HG03103 (cell line): ENCODE measurements around the gene HDAC9.

Experiments
- ATAC-seq: cut with Tn5 transposase; IDR thresholded peaks from one replicate; pipeline ENCODE4 v1.9.1; 2021; ENCODE audit warnings: low read depth; ENCODE audit not compliant: unreplicated experiment

HDAC9 gene

GRCh38 chr7:18577096-18577771 lies 81.7 kb downstream of the HDAC9 start:
- no peak for ATAC-seq

DNA sequence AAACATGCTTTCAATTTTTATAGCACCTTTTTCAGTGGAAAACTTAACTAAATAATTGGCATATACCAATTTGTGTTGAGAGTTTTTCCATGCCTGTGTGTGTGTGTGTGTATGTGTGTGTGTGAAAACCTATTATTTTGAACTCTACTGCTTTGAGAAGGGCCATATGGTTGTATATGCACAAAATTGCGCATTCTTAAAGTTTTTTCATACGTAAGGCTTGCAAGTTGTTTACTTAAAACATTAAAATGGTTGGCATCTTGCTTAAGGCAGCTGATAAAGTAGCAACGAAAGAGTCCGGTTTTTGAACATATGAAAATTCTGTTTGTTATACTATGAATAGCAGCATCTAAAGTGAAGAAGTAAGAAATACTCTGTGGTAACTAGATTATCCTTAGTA lies 84.1 kb downstream of the HDAC9 start:
- ATAC-seq = no peak

DNA sequence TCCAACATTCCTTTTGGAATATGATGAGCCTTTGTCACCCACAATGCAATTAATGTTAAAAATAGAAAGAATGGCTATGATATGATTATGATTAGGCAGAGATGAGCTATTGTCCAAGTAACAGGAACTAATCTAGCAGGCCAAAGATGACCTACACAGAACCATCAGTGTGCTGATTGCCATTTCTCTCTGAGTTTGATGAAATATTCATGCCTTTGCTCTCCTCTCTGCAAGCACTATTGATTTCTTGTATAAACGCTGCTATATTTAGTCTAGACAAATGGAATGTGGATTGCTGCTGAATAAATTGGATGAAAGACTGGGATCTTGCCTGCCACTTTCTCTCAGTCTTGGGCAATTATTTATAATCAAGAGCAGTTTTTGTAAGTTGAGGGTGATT lies 85.4 kb downstream of the HDAC9 start:
- ATAC-seq = no peak

GRCh38 chr7:18583305-18583704 lies 87.8 kb downstream of the HDAC9 start:
- ATAC-seq = no peak

DNA sequence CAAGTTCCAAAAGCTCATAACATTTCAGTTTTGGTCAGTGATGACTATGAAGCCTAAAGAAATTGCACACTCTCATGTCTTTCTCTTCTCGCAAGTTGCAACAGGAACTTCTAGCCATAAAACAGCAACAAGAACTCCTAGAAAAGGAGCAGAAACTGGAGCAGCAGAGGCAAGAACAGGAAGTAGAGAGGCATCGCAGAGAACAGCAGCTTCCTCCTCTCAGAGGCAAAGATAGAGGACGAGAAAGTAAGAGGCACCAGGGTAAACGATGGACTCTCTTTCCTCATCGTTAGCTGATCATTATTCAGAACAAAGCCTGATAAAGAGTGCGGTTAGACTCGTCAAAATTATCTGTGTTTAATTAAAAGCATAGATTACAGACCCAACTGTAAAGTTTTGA lies 94.7 kb downstream of the HDAC9 start:
- no peak for ATAC-seq

DNA sequence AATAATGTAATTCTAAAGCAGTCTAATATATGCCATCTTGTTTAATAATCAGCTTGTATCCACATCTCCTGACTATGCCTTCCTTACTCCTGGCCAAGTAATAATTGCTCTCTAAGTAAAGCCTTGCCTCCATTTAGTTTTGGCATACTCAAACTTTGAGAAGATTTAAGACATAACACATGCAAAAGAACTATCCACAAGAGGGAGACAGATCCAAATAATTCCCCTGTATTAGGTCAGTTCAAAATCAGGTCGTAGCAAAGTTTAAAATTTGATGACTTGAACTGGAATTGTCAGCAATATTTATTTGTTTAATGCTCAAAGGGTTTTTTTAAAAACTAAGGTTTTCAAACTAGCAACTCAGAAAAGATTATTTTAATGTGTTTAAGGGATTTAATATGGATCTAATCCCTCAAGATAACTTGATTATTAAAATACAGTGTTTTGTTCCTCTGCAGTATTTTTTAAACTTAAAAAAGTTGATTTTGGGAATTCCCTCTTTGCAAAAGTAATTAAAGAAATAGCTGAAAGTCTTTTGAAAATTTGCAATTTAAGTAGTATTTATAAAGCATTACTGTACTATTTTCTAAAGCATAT lies 95.3 kb downstream of the HDAC9 start:
- no peak for ATAC-seq

DNA sequence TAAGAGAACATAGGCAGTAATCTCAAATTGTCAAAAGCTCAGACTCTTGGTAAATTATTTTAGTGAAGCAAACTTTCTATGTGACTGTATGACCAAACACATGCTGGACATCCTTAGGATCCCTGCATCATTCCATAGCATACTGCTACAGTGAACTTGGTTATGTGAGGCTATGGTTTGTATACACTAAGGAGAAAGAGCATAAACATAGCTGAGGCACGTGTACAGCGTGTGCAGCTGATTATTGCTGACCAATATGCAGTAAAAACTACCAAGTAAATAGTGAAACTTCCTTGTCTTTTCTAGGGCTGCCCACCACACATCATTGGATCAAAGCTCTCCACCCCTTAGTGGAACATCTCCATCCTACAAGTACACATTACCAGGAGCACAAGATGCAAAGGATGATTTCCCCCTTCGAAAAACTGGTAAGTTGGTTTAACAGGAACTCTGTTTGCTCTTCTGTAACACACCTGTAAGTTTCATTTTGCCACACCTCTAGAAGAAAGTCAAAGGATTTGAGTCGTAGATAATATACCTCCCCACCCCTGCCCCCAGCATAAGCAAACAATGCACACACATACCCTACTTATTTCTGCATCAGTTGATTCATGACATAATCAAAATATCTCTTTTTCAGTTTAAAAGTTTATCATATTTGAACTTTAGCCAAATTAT lies 98.2 kb downstream of the HDAC9 start:
- no peak for ATAC-seq

- no peak for ATAC-seq
Observed at GRCh38 chr7:18597754-18598153, 102.2 kb downstream of the HDAC9 start.

- ATAC-seq = no peak
Observed at GRCh38 chr7:18607025-18607424, 111.5 kb downstream of the HDAC9 start.

GRCh38 chr7:18610331-18610948 lies 114.9 kb downstream of the HDAC9 start:
- ATAC-seq = no peak

DNA sequence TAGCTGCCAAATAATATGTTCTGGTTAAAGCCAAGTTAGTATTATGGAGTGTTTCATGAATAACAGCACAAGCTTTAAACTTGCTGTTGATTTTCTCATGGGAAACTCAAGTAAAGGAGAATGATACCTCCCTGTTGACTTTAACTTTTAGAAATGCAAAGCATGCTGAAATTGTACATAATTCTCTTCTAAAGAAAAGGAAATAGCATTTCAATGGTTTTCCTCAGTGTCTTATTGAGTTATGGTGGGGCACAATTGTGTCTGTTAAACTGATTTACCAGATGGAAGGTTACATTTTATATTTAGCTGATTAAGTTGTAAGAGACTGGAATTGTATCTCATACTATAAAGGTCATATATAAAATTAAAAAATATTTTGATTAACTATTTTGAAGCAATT lies 119.3 kb downstream of the HDAC9 start:
- no peak for ATAC-seq

GRCh38 chr7:18619311-18619710 lies 123.8 kb downstream of the HDAC9 start:
- no peak for ATAC-seq

DNA sequence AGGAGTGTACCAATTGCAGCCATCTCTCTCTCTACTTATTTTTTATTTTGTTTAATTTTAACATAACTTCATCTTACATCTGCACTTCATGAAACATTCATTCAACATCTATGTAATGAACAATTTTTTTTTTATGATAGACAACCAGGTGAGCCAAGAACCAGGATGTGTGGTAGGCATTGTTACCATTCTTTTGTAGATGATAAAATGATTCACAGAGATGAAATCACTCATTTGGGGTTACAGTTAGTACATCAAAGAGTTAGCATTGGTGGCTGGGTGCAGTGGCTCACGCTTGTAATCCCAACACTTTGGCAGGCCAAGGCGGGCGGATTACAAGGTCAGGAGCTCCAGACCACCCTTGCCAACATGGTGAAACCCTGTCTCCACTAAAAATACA lies 127.8 kb downstream of the HDAC9 start:
- ATAC-seq = no peak

DNA sequence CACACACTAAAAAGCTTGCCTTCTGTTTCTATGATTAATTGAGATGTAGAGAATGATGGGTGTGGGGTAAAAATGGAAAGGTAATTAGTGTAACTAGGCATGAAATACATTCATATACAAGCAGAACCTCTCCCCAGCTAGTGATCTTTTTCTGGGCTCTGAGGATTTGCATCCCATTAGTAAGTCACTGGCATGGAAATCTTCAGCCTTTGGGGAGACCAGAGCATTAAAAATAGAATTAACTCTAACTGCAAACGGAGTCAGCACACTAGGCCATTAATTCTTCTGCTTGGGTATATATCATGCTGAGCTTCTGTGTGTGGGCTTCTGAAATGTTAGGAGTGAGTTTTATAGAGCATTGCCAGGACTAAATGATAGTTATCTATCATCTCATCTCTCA lies 128.9 kb downstream of the HDAC9 start:
- no peak for ATAC-seq

DNA sequence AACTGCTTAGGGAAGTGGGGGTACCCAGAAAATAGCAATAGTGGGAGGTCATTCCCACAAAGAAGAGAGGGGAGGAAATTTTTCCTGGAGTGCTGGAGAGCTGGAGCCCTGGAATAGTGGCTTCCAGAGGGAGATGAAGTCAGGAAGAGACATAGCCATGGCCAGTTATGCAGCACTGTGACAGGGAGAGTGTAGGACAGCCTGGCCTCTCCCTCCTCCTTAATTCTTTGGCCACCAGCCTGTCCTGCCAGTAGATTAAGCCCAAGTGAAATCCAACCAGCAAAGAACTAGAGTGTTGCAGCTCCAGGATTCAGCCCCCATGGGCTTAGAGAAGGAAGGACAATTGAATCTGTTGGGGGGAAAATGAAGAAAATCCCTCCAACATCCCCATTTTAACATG lies 130.5 kb downstream of the HDAC9 start:
- no peak for ATAC-seq

DNA sequence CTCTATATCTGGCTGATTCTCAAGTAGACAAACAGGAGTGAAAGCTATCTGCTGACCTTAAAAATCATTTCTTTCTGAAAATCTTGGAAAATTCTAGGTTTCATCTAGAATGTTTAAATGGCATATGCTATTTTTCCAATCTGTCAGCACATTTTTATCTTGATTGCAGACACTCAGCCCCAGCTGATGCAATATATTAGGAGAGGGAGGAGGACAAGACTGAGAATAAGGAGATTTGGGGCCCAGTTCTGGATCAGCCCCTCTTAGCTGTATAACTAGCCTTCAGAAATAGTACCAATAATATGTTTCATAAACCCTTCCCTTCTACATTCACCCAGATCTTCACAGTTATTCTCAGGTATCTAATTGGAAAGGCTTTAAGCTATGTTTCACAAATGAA lies 131.2 kb downstream of the HDAC9 start:
- no peak for ATAC-seq

DNA sequence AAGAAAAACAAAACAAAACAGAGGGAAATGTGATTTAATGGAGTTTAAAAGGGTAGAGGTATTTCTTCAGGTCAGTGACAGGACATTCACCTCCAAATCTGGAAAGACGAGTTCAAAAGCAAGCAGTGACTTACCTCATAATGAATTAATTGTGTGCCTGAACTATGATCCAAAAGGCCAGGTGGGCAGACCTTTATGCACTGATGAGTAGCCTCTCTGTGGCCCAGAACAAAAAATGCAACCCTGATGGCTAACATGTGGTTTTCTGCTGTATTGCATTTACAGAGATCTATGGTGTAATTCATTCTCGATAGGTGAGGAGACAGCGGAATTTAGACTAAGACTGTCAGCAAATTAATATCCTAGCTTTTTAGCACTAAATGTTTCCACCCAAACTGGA lies 142.0 kb downstream of the HDAC9 start:
- ATAC-seq = no peak

DNA sequence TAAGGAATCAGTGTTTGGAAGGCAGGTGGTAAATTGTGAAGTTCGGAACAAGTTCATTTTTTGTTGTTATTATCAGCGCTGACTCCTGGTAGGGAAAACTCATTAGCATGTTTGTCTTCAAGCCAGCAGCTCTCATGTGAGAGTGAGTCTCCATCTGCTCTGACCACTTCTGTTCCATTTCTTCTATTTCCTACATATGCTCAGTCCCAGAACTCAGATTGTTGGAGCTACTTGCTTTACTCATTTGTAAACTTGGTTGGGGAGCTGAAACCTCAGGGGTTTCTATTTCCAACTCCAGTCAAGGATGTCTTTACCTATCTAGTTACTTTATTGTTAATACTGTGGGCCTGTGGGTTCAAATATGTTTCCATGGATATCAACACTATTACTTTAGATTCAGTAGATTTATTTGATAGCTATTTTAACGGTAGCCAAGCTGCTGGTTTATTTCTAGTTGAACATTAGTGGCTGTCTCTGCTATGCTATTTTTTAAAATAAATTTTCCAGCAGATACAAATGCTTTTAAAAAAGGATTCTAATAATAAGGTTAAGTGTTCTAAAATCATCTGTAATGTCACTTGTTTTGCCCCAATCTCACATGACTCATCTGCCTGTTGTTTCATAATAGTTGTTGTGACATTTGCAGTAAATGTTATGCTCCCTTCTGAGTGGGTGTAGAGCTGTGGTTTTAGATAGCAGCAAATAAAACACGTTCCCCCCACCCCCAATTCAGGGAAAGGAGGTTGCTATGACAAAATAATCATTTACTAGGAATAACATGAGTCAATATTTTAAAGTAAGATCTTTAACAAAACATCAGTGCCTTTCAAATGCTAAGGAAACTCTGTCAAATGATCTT lies 143.3 kb downstream of the HDAC9 start:
- ATAC-seq = no peak

- ATAC-seq = no peak
Observed at GRCh38 chr7:18639711-18640110, 144.2 kb downstream of the HDAC9 start.

- ATAC-seq = no peak
Observed at GRCh38 chr7:18644981-18645380, 149.4 kb downstream of the HDAC9 start.

DNA sequence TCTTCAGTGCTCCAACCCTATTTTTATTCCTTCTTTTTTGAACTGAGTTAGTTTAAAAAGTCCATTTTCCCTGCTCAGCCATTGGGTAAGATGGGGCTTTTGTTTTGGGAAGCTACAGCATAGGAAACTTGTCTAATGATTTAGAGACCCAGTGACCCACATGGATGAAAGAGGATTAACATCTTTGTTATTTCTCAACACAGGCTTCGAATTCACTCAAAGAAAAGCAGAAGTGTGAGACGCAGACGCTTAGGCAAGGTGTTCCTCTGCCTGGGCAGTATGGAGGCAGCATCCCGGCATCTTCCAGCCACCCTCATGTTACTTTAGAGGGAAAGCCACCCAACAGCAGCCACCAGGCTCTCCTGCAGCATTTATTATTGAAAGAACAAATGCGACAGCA lies 152.0 kb downstream of the HDAC9 start:
- ATAC-seq = no peak
